MG63 (cell line): Measurements from ENCODE around the gene HCN4. TPM values are rescaled to one million over a fixed set of nuclear protein-coding genes. Genes with fewer than 3 reads are reported as not detected.

Experiments
- total RNA-seq: library from RNA; depleted of rRNA; stranded (reverse); fragments of >200 nt; shearing (Covaris generic); gene quantifications from 2 replicates; pipeline ENCODE4 v1.2.3, GENCODE V29; 2014; ENCODE audit warnings: low replicate concordance; rRNA removed

Gene HCN4
- total RNA-seq, 1 experiment from 2014 or later: not detected

Other genes starting within 250 kb of the HCN4 start
- not detected in 2 replicates for gene REC114, start 74.2 kb upstream of the HCN4 start, total RNA-seq